Bronchial smooth muscle cell (primary cell): Measurements from ENCODE around the gene ZNF839. TPM values are rescaled to one million over a fixed set of nuclear protein-coding genes. Genes with fewer than 3 reads are reported as not detected.

Source experiments
- total RNA-seq: library from RNA; depleted of rRNA; stranded (reverse); fragments of >200 nt; gene quantifications from 2 replicates; pipeline ENCODE4 v1.2.1, GENCODE V29; 2014

Gene ZNF839
- total RNA-seq: 5.6 and 9.0 TPM in 2 replicates

DNA sequence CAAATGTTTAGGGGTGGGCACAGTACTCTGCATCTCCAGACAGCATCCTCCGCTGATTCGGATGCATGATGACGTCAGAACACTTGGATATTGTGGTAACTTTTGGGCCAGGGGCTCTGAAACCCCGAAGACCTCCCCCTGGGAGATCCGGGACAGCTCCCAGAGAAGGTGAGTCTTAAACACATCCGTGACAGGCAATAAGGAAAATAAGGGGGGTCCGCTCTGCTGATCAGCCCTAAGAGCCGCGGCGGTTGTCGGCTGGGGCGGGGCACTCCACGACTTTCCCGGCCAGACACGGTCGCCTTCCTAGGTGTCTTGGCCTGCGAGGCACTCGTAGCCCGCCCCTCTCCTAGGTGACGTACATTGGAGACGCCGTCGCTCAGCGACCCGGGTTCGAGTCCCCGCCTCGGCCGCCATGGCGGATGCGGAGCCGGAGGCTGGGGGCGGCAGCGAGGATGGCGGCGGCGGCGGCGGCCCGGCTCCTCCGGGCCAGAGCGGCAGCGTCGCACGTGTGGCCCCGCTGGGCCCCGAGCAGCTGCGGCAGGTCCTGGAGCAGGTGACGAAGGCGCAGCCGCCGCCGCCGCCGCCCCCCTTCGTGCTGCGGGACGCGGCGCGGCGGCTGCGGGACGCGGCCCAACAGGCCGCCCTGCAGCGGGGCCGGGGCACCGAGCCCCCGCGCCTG is at the start of gene ZNF839:
Gene ZNF839, plus strand, starts transcription at position 396 of the 682 bp plus-strand sequence. Its CDS starts 20 bp downstream, at position 416.

GRCh38 chr14:102304611-102305506 is 14.7 kb upstream of the ZNF839 start, which contains the start of gene MOK:
TSS of gene MOK (minus strand) at chr14:102305164. CDS start at chr14:102304968, 196 bp downstream.

GRCh38 chr14:102362545-102363181 is 43.1 kb downstream of the ZNF839 start, which contains the start of the genes CINP and TECPR2:
TSS of gene CINP (minus strand) at chr14:102362890. CDS start at chr14:102362851, 39 bp downstream.
TSS of gene TECPR2 (plus strand) at chr14:102362941. CDS start at chr14:102376722, 13,781 bp downstream.

Other genes starting within 250 kb of the ZNF839 start
- 200 and 226 TPM in 2 replicates for gene HSP90AA1, start 232.7 kb upstream of the ZNF839 start, total RNA-seq
- 14.0 and 16.4 TPM in 2 replicates for gene WDR20, start 179.8 kb upstream of the ZNF839 start, total RNA-seq
- gene MOK, start 14.6 kb upstream of the ZNF839 start, total RNA-seq: 4.6 and 6.6 TPM in 2 replicates
- gene CINP, start 43.1 kb downstream of the ZNF839 start, total RNA-seq: 42.2 and 45.4 TPM in 2 replicates
- gene TECPR2, start 43.2 kb downstream of the ZNF839 start, total RNA-seq: 10.1 and 10.2 TPM in 2 replicates
- 6.6 and 10.7 TPM in 2 replicates for gene ANKRD9, start 190.0 kb downstream of the ZNF839 start, total RNA-seq